Astrocyte of the spinal cord (primary cell): Measurements from ENCODE around the gene DUSP22.

Experiments
- DNase-seq: peaks from one replicate; pipeline ENCODE4 v3.0.0; 2011; ENCODE audit warnings: low read depth, low spot score
- H3K4me3 ChIP-seq: 2 replicates; pipeline ENCODE4 v1.5.1; 2011; ENCODE audit warnings: low read depth, mild to moderate bottlenecking, low read length, moderate library complexity
- CTCF ChIP-seq: IDR thresholded peaks from 2 replicates; pipeline ENCODE4 v1.5.1; 2012; ENCODE audit warnings: low read depth, mild to moderate bottlenecking, low read length, inconsistent platforms
- in situ Hi-C: cut with HindIII; loops from 2 replicates; pipeline ENCODE4 v1.10.0; 2017; ENCODE audit warnings: low sequenced_read_pairs

The DUSP22 gene

DNA sequence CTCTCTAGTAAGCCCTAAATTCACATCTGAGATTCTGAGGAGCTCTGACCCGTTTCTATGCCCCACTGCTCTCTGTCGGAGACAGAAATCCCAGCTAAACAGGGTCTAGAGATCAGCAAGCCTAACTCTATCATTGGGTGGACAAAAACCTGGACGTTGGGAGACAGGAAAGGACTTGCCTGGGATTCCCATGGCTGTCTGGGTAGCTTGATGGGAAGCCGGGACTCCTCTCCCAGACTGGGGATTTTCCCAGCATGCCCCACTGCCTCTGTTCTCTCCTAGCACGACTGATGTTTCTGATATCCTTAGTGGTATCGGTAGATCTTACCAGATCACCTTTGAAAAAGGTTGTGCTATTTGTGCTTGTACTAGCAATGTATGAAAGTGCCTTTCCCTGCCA, 22.9 kb downstream of the DUSP22 start:
- no peak overlapping the region for H3K4me3 ChIP-seq
- in situ Hi-C loops: no loop called here
- no peak for TF ChIP-seq CTCF
- no peak for DNase-seq

- in situ Hi-C loops: no loop called here
- no peak for DNase-seq
- no peak overlapping the region for H3K4me3 ChIP-seq
- TF ChIP-seq CTCF: no peak
Observed at GRCh38 chr6:315921-316752, 23.9 kb downstream of the DUSP22 start.

DNA sequence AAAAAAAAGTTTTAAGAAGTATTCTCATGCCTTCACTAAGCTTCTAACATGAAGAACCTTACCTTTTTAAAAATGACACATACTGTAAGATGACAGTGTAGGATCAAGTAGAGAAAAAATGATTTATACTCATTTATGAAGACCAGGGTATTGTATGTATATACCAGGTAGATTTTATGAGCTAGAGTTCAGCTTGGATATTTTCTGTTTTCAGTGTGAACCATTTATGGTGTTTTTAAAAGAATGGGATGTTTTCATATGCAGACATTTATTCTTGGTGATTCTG, 24.4 kb downstream of the DUSP22 start:
- in situ Hi-C loops: no loop called here
- no peak for DNase-seq
- H3K4me3 ChIP-seq: no peak overlapping the region
- no peak for TF ChIP-seq CTCF

GRCh38 chr6:317060-317447, 24.8 kb downstream of the DUSP22 start:
- H3K4me3 ChIP-seq: no peak overlapping the region
- in situ Hi-C loops: no loop called here

DNA sequence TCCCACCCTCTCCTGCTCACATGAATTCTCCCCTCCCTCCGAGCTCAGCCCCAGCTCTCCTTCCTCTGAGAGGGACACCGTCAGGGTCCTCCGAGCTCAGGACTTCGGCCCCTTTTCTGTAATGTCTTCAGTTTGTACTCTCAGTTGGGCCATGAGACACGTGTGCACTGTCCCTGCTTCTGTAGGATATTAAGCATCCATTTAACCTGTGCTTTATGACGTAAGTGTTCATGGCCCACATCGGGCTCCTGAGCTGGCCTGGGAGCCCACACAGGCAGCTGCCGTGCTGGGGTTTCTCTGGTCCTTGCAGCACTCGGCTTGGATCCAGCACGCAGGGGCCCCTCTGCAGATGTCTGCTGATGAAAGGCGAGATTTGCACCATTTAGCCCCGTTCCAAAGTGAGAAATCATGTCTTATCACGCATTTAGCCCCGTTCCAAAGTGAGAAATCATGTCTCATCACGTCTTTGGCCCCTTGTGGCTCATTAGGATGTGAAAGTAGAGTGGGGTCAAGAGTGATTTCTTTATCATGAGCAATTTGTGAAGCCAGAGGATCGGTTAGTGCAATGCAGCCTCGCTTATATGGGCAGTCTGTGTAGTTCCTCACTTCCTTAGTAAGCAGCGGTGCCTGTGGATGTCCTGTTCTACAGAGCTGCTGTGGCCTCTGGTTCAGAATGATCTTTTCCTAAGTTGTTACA, 25.3 kb downstream of the DUSP22 start:
- no peak overlapping the region for H3K4me3 ChIP-seq
- no peak for TF ChIP-seq CTCF
- in situ Hi-C loops: no loop called here
- DNase-seq: no peak

More at GRCh38 chr6:317060-317447, 24.8 kb downstream of the DUSP22 start:
- TF ChIP-seq CTCF: no peak
- DNase-seq: no peak

- H3K4me3 ChIP-seq: no peak overlapping the region
- no peak for TF ChIP-seq CTCF
- in situ Hi-C loops: no loop called here
- no peak for DNase-seq
Observed at GRCh38 chr6:318243-318890, 26.1 kb downstream of the DUSP22 start.
